H1 (cell line): ENCODE data around the gene FBN1. TPM values are rescaled to one million over a fixed set of nuclear protein-coding genes. Genes with fewer than 3 reads are reported as not detected.

Source experiments
- CTCF ChIA-PET: fragments of 300-600 bp; sonication (Branson Sonifier 250); formaldehyde crosslinking; loops from one replicate; lab custom pipeline; 2021; ENCODE audit not compliant: partially characterized antibody; lab: Charles Lee
- POLR2A ChIA-PET: fragments of 300-600 bp; sonication (Branson Sonifier 250); formaldehyde crosslinking; loops from one replicate; lab custom pipeline; 2021; ENCODE audit warnings: inconsistent platforms; ENCODE audit not compliant: partially characterized antibody; lab: Charles Lee
- DNase-seq, 2 experiments: peaks; one replicate each; pipeline versions ENCODE4 v3.0.0 to v3.0.0-alpha.2; 2010 to 2022; ENCODE audit warnings: low spot score in 2 of 2, low read depth in 1 of 2, mixed read lengths in 1 of 2
- FAIRE-seq: peaks from 2 replicates; lab custom pipeline; 2011; peaks lifted over from hg19 to GRCh38; lab: Jason Lieb, UNC
- H2AFZ ChIP-seq: 2 replicates; pipeline ENCODE4 v1.8.1; 2012; ENCODE audit warnings: low read length, inconsistent platforms
- H2AK5ac ChIP-seq: 2 replicates; pipeline ENCODE4 v1.6.1; 2013; ENCODE audit warnings: low read depth, low read length
- H2BK120ac ChIP-seq: replicated peaks from 2 replicates; pipeline ENCODE3; 2013; ENCODE audit warnings: low read depth, low read length, inconsistent platforms
- H2BK12ac ChIP-seq: 2 replicates; pipeline ENCODE4 v1.6.1; 2013; ENCODE audit warnings: low read depth, low read length
- H2BK15ac ChIP-seq: 2 replicates; pipeline ENCODE4 v1.6.1; 2013; ENCODE audit warnings: low read length
- H2BK20ac ChIP-seq: 2 replicates; pipeline ENCODE4 v1.6.1; 2013; ENCODE audit warnings: low read length
- H2BK5ac ChIP-seq: 2 replicates; pipeline ENCODE4 v1.6.1; 2013; ENCODE audit warnings: low read depth, low read length
- H3K14ac ChIP-seq: 2 replicates; pipeline ENCODE4 v1.6.1; 2013; ENCODE audit warnings: inconsistent platforms; ENCODE audit not compliant: insufficient read length
- H3K18ac ChIP-seq: 2 replicates; pipeline ENCODE4 v1.6.1; 2013; ENCODE audit warnings: low read length; ENCODE audit errors: extremely low read depth
- H3K23ac ChIP-seq: 2 replicates; pipeline ENCODE4 v1.6.1; 2013; ENCODE audit warnings: inconsistent platforms; ENCODE audit not compliant: insufficient read length
- H3K23me2 ChIP-seq: 2 replicates; pipeline ENCODE4 v1.6.1; 2013; ENCODE audit warnings: low read depth, low read length
- H3K27ac ChIP-seq: 2 replicates; pipeline ENCODE4 v1.6.1; 2011; ENCODE audit warnings: low read depth, low read length, inconsistent platforms
- H3K27me3 ChIP-seq, 4 experiments: replicated peaks in 1 of 4; 1 replicate in 1 of 4; 2 replicates in 3 of 4; pipeline versions ENCODE4 v1.6.1 to v1.8.1; 2011 to 2013; ENCODE audit warnings: low read length in 3 of 4, mild to moderate bottlenecking in 3 of 4, inconsistent platforms in 2 of 4, mixed read lengths in 2 of 4, moderate library complexity in 1 of 4; ENCODE audit not compliant: control insufficient read depth in 3 of 4, insufficient read depth in 3 of 4; ENCODE audit errors: extremely low read depth in 1 of 4
- H3K36me3 ChIP-seq, 4 experiments: 2 replicates each; pipeline versions ENCODE4 v1.6.1 to v1.8.1; 2011 to 2013; ENCODE audit warnings: mild to moderate bottlenecking in 4 of 4, low read length in 3 of 4, moderate library complexity in 2 of 4, control low read depth in 1 of 4, inconsistent platforms in 1 of 4; ENCODE audit not compliant: insufficient read depth in 4 of 4, control insufficient read depth in 2 of 4
- H3K4ac ChIP-seq: replicated peaks from 2 replicates; pipeline ENCODE3; 2013; ENCODE audit warnings: low read length, low read depth, mixed read lengths, inconsistent platforms; ENCODE audit not compliant: insufficient read length
- H3K4me1 ChIP-seq, 4 experiments: replicated peaks in 1 of 4; 1 replicate in 1 of 4; 2 replicates in 3 of 4; pipeline versions ENCODE4 v1.6.1 to v1.8.1; 2011 to 2013; ENCODE audit warnings: low read length in 3 of 4, inconsistent platforms in 2 of 4, mixed read lengths in 1 of 4; ENCODE audit not compliant: insufficient read depth in 4 of 4, control insufficient read depth in 3 of 4
- H3K4me2 ChIP-seq, 2 experiments: 2 replicates each; pipeline versions ENCODE4 v1.6.1 to v1.8.1; 2011 to 2013; ENCODE audit warnings: low read depth in 2 of 2, low read length in 2 of 2, control low read depth in 1 of 2, inconsistent platforms in 1 of 2, mild to moderate bottlenecking in 1 of 2; ENCODE audit not compliant: insufficient read depth in 1 of 2
- H3K4me3 ChIP-seq, 4 experiments: fragments of 200-600, 300-600 bp in 1 of 4; sonication (generic), shearing (Covaris generic), sonication (Bioruptor Twin) in 1 of 4; 2 replicates each; pipeline versions ENCODE4 v1.5.1 to v1.8.1; 2011 to 2016; ENCODE audit warnings: low read length in 4 of 4, low read depth in 3 of 4, control low read depth in 2 of 4, inconsistent platforms in 2 of 4, mild to moderate bottlenecking in 2 of 4, mixed read lengths in 1 of 4, moderate library complexity in 1 of 4; ENCODE audit not compliant: insufficient read depth in 2 of 4; ENCODE audit errors: extremely low read depth in 1 of 4
- H3K56ac ChIP-seq: replicated peaks from 2 replicates; pipeline ENCODE3; 2013; ENCODE audit warnings: low read depth, mild to moderate bottlenecking, mixed read lengths, low read length, inconsistent platforms; ENCODE audit not compliant: insufficient read length
- H3K79me1 ChIP-seq: 2 replicates; pipeline ENCODE4 v1.6.1; 2013; ENCODE audit warnings: low read depth, low read length, control low read depth
- H3K79me2 ChIP-seq, 2 experiments: 2 replicates each; pipeline versions ENCODE4 v1.6.1 to v1.8.1; 2012 to 2013; ENCODE audit warnings: low read length in 2 of 2, mild to moderate bottlenecking in 2 of 2, inconsistent platforms in 1 of 2; ENCODE audit not compliant: insufficient read depth in 2 of 2, control insufficient read depth in 1 of 2
- H3K9ac ChIP-seq, 4 experiments: replicated peaks in 1 of 4; 1 replicate in 1 of 4; 2 replicates in 3 of 4; pipeline versions ENCODE4 v1.6.1 to v1.8.1; 2011 to 2013; ENCODE audit warnings: low read depth in 3 of 4, low read length in 3 of 4, control low read depth in 2 of 4, mild to moderate bottlenecking in 2 of 4, moderate library complexity in 2 of 4, inconsistent platforms in 1 of 4; ENCODE audit errors: extremely low read depth in 1 of 4
- H3K9me3 ChIP-seq, 2 experiments: 2 replicates each; pipeline versions ENCODE4 v1.6.1 to v1.8.1; 2012 to 2013; ENCODE audit warnings: mild to moderate bottlenecking in 2 of 2, moderate library complexity in 2 of 2, control low read depth in 1 of 2, inconsistent platforms in 1 of 2, low read depth in 1 of 2, low read length in 1 of 2, mixed read lengths in 1 of 2; ENCODE audit not compliant: insufficient read depth in 2 of 2
- H4K20me1 ChIP-seq, 2 experiments: replicated peaks in 1 of 2; 2 replicates each; pipeline versions ENCODE3 to v1.8.1; 2011 to 2013; ENCODE audit warnings: inconsistent platforms in 2 of 2, low read length in 2 of 2, mild to moderate bottlenecking in 1 of 2; ENCODE audit not compliant: insufficient read depth in 2 of 2, control insufficient read depth in 1 of 2
- H4K5ac ChIP-seq: 2 replicates; pipeline ENCODE4 v1.6.1; 2013; ENCODE audit warnings: low read length, low read depth, mixed read lengths, inconsistent platforms; ENCODE audit not compliant: insufficient read length
- H4K8ac ChIP-seq: 2 replicates; pipeline ENCODE4 v1.8.0; 2013; ENCODE audit warnings: mild to moderate bottlenecking, moderate library complexity, low read length, inconsistent platforms; ENCODE audit not compliant: insufficient read depth; ENCODE audit errors: extremely low read depth
- H4K91ac ChIP-seq: replicated peaks from 2 replicates; pipeline ENCODE3; 2013; ENCODE audit warnings: low read length, mixed read lengths, inconsistent platforms; ENCODE audit not compliant: insufficient read length
- BCL11A ChIP-seq, 2 experiments: IDR thresholded peaks; one replicate each; pipeline ENCODE4 v1.6.1; 2011; ENCODE audit warnings: low read depth in 2 of 2, low read length in 2 of 2, mild to moderate bottlenecking in 2 of 2
- FOSL1 ChIP-seq: IDR thresholded peaks from 2 replicates; pipeline ENCODE4 v1.6.1; 2011; ENCODE audit warnings: mild to moderate bottlenecking, low read depth, low read length, moderate library complexity; ENCODE audit not compliant: insufficient read depth
- GABPA ChIP-seq: IDR thresholded peaks from 2 replicates; pipeline ENCODE4 v1.6.1; 2011; ENCODE audit warnings: mild to moderate bottlenecking, low read length, moderate library complexity, borderline replicate concordance; ENCODE audit not compliant: insufficient read depth
- NANOG ChIP-seq: IDR thresholded peaks from 2 replicates; pipeline ENCODE4 v1.6.1; 2011; ENCODE audit warnings: low read length, low read depth, mild to moderate bottlenecking, inconsistent platforms; ENCODE audit not compliant: insufficient read depth, poor library complexity, severe bottlenecking
- RFX5 ChIP-seq: IDR thresholded peaks from 2 replicates; pipeline ENCODE4 v1.6.1; 2011; ENCODE audit warnings: low read depth, low read length, improper control_type of control experiment, borderline replicate concordance
- RXRA ChIP-seq: IDR thresholded peaks from 2 replicates; pipeline ENCODE4 v1.6.1; 2011; ENCODE audit warnings: low read depth, mild to moderate bottlenecking, low read length, moderate library complexity; ENCODE audit not compliant: insufficient read depth
- SP2 ChIP-seq: IDR thresholded peaks from 2 replicates; pipeline ENCODE4 v1.6.1; 2012; ENCODE audit warnings: mild to moderate bottlenecking, low read length, inconsistent platforms
- SP4 ChIP-seq: IDR thresholded peaks from 2 replicates; pipeline ENCODE4 v1.6.1; 2012; ENCODE audit warnings: low read length, inconsistent platforms
- SRF ChIP-seq: IDR thresholded peaks from 2 replicates; pipeline ENCODE4 v1.6.1; 2011; ENCODE audit warnings: mild to moderate bottlenecking, low read depth, low read length, moderate library complexity
- SUZ12 ChIP-seq: fragments of 200-600 bp; sonication (generic); IDR thresholded peaks from 2 replicates; pipeline ENCODE4 v1.6.1; 2012; ENCODE audit warnings: mild to moderate bottlenecking, inconsistent platforms, low read length, moderate library complexity, mixed read lengths
- TAF1 ChIP-seq: IDR thresholded peaks from 2 replicates; pipeline ENCODE4 v1.6.1; 2011; ENCODE audit warnings: mild to moderate bottlenecking, low read depth, low read length
- TAF7 ChIP-seq: optimal IDR thresholded peaks from 2 replicates; pipeline ENCODE3; 2011; ENCODE audit warnings: low read depth, mild to moderate bottlenecking, inconsistent platforms, low read length, moderate library complexity, borderline replicate concordance
- TBP ChIP-seq: IDR thresholded peaks from 2 replicates; pipeline ENCODE4 v1.6.1; 2011; ENCODE audit warnings: low read depth, low read length, improper control_type of control experiment
- WGBS, 2 experiments: shearing (Covaris generic) in 1 of 2; methylation state at CpG; one replicate each; pipeline versions ENCODE4 v1.1.6 to v1.1.7; 2013 to 2015; ENCODE audit warnings: low lambda C conversion rate in 2 of 2, mixed read lengths in 2 of 2, inconsistent platforms in 1 of 2, low coverage in 1 of 2, missing lambda C conversion rate in 1 of 2; ENCODE audit not compliant: insufficient replicate concordance in 2 of 2, insufficient coverage in 1 of 2, insufficient read length in 1 of 2; ENCODE audit errors: extremely low coverage in 1 of 2, missing lambda C conversion rate in 1 of 2; 5-methylcytosine and 5-hydroxymethylcytosine counted together
- polyA plus RNA-seq, 7 experiments: library from polyadenylated mRNA; depleted of rRNA in 3 of 7; stranded (reverse) in 5 of 7; unstranded in 2 of 7; fragments of >200 nt in 5 of 7; fragments of 200-250 nt in 2 of 7; gene quantifications; 1 replicate in 5 of 7; 2 replicates in 1 of 7; 4 replicates in 1 of 7; pipeline versions ENCODE4 v1.2.1 to v1.2.3, GENCODE V29; 2011 to 2013; ENCODE audit warnings: missing spikeins in 2 of 7, mixed read lengths in 2 of 7
- total RNA-seq: library from RNA; stranded (reverse); fragmentation: NEBNext Ultra II Directional; extraction: Animal tissue kit (Norgen Biotek cat#: 25700); gene quantifications from 2 replicates; pipeline ENCODE4 v1.2.1, GENCODE V29; 2021
- TF ChIP-seq, protein P1 (sequence below): IDR thresholded peaks from 2 replicates; pipeline ENCODE4 v1.6.1; 2011; ENCODE audit warnings: low read length, improper control_type of control experiment

The FBN1 gene
- total and polyA plus RNA-seq, 2 of the 8 experiments (the other 6 are each of a cell fraction or from before 2014, with no cell fraction given): 3.0 to 4.0 TPM

DNA sequence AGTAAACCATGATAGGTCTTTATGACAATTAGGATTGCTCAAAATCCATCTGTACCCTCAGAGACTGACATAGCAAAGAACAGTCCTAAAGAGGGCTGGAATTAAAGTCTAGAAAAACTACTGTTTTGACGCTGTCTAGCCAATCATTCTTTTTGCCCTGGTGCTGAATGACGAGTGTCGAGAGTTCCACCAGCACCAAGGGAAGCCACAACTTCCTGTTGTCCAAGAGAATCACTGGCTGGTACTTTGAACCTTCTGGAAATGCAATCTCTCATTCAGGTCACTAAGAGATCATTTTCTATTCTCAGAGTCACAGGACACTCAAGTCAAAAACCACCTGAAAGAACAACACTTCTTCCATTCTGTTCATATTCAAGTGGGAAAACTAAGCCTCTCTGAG, 37.7 kb downstream of the FBN1 start:
- FAIRE-seq: no peak
- H3K4ac ChIP-seq: no peak overlapping the region
- no peaks in the 10 kb centered on the region for H3K79me2 ChIP-seq
- no peak overlapping the region for H2BK20ac ChIP-seq
- H4K5ac ChIP-seq: no peak overlapping the region
- H3K4me2 ChIP-seq: no peak overlapping the region
- no peaks in the 10 kb centered on the region for H3K9me3 ChIP-seq
- no peaks in the 10 kb centered on the region for H3K79me1 ChIP-seq
- H3K4me3 ChIP-seq: no peak overlapping the region
- no peaks in the 10 kb centered on the region for H3K23me2 ChIP-seq
- WGBS, 2 experiments: 90% methylated on average over 3 of the region's 3 CpGs; no CpG with 5 or more reads in 1 of the 2 experiments
- no peak overlapping the region for H3K9ac ChIP-seq
- no peak overlapping the region for H3K14ac ChIP-seq
- no peaks in the 10 kb centered on the region for H3K36me3 ChIP-seq
- H2AFZ ChIP-seq: no peak overlapping the region
- ChIA-PET POLR2A (no interaction called here), CTCF (no interaction called here)
- no peaks in the 10 kb centered on the region for H4K20me1 ChIP-seq
- H2BK15ac ChIP-seq: no peak overlapping the region
- no peaks in the 10 kb centered on the region for H3K27me3 ChIP-seq
- no peak overlapping the region for H4K91ac ChIP-seq
- no peaks in the 10 kb centered on the region for H3K4me1 ChIP-seq
- no peak overlapping the region for H2BK12ac ChIP-seq
- H3K23ac ChIP-seq: no peak overlapping the region
- no peak overlapping the region for H2AK5ac ChIP-seq
- H2BK5ac ChIP-seq: no peak overlapping the region
- no peak overlapping the region for H3K27ac ChIP-seq
- DNase-seq: no peak
- no peak overlapping the region for H3K56ac ChIP-seq
- no peak overlapping the region for H4K8ac ChIP-seq
- no peak overlapping the region for H3K18ac ChIP-seq
- H2BK120ac ChIP-seq: no peak overlapping the region
- TF ChIP-seq TBP (no peak), TAF7 (no peak), FOSL1 (no peak), NANOG (no peak), SUZ12 (no peak), RFX5 (no peak), SRF (no peak), GABPA (no peak), RXRA (no peak), SP4 (no peak), SP2 (no peak), TAF1 (no peak), BCL11A (IDR thresholded peaks at IDR 0.05; ENCODE audit: low read depth in 2 of 2, low read length in 2 of 2) (no peak)
- TF ChIP-seq, protein P1, sequence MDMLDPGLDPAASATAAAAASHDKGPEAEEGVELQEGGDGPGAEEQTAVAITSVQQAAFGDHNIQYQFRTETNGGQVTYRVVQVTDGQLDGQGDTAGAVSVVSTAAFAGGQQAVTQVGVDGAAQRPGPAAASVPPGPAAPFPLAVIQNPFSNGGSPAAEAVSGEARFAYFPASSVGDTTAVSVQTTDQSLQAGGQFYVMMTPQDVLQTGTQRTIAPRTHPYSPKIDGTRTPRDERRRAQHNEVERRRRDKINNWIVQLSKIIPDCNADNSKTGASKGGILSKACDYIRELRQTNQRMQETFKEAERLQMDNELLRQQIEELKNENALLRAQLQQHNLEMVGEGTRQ: no peak
